Stomach (tissue), 9 donors: ENCODE results near the gene PSTPIP2. TPM values are rescaled to one million over a fixed set of nuclear protein-coding genes. Genes with fewer than 3 reads are reported as not detected.

ENCODE experiments used
- DNase-seq, 2 donors: peaks; one replicate each; pipeline versions ENCODE4 v3.0.0 to v3.0.0-alpha.2; 2013 to 2019
- H3K27ac ChIP-seq, 5 donors: fragments of 200-600 bp in 4 of 5; sonication (generic) in 4 of 5; one replicate each; pipeline ENCODE4 v1.5.1; 2013 to 2019; ENCODE audit warnings: mild to moderate bottlenecking in 1 of 5, moderate library complexity in 1 of 5
- H3K27me3 ChIP-seq, 3 donors: fragments of 200-600 bp; sonication (generic); one replicate each; pipeline ENCODE4 v1.5.1; 2017 to 2019; ENCODE audit warnings: mixed run types in 1 of 3
- H3K36me3 ChIP-seq, 4 donors: fragments of 200-600 bp; sonication (generic); 1 replicate in 3 of 4; 2 replicates in 1 of 4; pipeline ENCODE4 v1.5.1; 2016 to 2019
- H3K4me1 ChIP-seq, 4 donors: fragments of 200-600 bp; sonication (generic); one replicate each; pipeline ENCODE4 v1.5.1; 2016 to 2019
- H3K4me3 ChIP-seq, 4 donors: fragments of 200-600 bp; sonication (generic) in 3 of 4; one replicate each; pipeline ENCODE4 v1.5.1; 2016 to 2019; ENCODE audit warnings: mild to moderate bottlenecking in 1 of 4
- H3K9me3 ChIP-seq, 4 donors: fragments of 200-600 bp; sonication (generic); one replicate each; pipeline ENCODE4 v1.5.1; 2016 to 2019
- EP300 ChIP-seq: sonication (generic); formaldehyde crosslinking; IDR thresholded peaks from one replicate; pipeline ENCODE4 v1.6.1; 2017; ENCODE audit warnings: antibody characterized with exemption
- POLR2A ChIP-seq, 4 donors: fragments of 450-650 bp; IDR thresholded peaks; one replicate each; pipeline ENCODE4 v1.6.1; 2016; ENCODE audit warnings: antibody characterized with exemption in 4 of 4, control low read depth in 2 of 4, mild to moderate bottlenecking in 1 of 4, moderate library complexity in 1 of 4
- POLR2AphosphoS5 ChIP-seq, 3 donors: sonication (generic); formaldehyde crosslinking; IDR thresholded peaks; one replicate each; pipeline ENCODE4 v1.6.1; 2016; ENCODE audit warnings: antibody characterized with exemption in 3 of 3
- WGBS, 5 donors: extraction: QIAGEN DNeasy Blood & Tissue Kit in 3 of 5; methylation state at CpG; one replicate each; pipeline versions ENCODE4 v1.1.5 to v1.1.7; 2013 to 2018; 5-methylcytosine and 5-hydroxymethylcytosine counted together
- intact Hi-C: fragments of 100-400 bp; cut with DNase I; formaldehyde crosslinking; loops from one replicate; pipeline ENCODE4 v1.15.1; 2023; ENCODE audit warnings: low total_unique reads
- polyA plus RNA-seq, 3 donors: library from polyadenylated mRNA; stranded (reverse); fragments of 200-250 nt; gene quantifications; one replicate each; pipeline ENCODE4 v1.2.3, GENCODE V29; 2013
- total RNA-seq, 5 donors: library from RNA; depleted of rRNA; stranded (reverse); fragments of >200 nt; gene quantifications; one replicate each; pipeline versions ENCODE4 v1.1.0 to v1.2.3, GENCODE V29; 2014 to 2016
- TF ChIP-seq, protein P1 (sequence below), 7 experiments: fragments of 450-650 bp in 4 of 7; fragments of 200-600 bp in 3 of 7; sonication (generic) in 3 of 7; IDR thresholded peaks; one replicate each; pipeline ENCODE4 v1.5.1; 2016 to 2019; ENCODE audit warnings: antibody characterized with exemption in 7 of 7, control low read depth in 2 of 7, mild to moderate bottlenecking in 1 of 7
- donor health status: healthy with polysubstance abuse.
- donor health status: Bipolar disorder and iron deficiency.
- donor health status: healthy.

Gene PSTPIP2
- total and polyA plus RNA-seq, 8 donors, result 1.2 to 11.0 (median 7.0) TPM

DNA sequence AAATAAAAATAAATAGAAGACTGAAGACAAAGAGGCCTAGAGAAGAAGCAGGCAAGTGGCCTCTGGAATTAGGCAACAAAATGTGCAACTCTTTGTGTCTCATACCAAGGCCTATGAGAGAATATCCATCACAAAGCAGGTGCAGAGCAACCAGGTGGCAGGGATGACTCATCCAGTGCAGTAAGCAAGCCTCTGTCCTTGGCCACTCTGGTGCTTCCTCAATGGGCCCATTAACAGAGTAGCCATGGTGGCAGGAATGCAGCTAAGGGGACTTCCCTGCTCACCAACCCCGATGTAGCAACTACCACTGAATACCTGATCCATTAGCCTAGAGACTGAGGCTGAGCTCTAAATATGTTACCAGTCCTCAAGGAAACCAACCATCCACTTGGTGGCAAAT lies 94.0 kb downstream of the PSTPIP2 start:
- Histone ChIP-seq H3K4me3 (no peak overlapping the region), H3K27ac (no peak overlapping the region), H3K4me1 (peaks cover 0 to 20% (median 10%) of the 10 kb centered on the region in 4 donors), H3K36me3 (no peaks in the 10 kb centered on the region), H3K27me3 (no peaks in the 10 kb centered on the region), H3K9me3 (no peaks in the 10 kb centered on the region)
- intact Hi-C loops, result no loop called here
- no peak for DNase-seq
- no peak for TF ChIP-seq EP300
- TF ChIP-seq, protein P1, sequence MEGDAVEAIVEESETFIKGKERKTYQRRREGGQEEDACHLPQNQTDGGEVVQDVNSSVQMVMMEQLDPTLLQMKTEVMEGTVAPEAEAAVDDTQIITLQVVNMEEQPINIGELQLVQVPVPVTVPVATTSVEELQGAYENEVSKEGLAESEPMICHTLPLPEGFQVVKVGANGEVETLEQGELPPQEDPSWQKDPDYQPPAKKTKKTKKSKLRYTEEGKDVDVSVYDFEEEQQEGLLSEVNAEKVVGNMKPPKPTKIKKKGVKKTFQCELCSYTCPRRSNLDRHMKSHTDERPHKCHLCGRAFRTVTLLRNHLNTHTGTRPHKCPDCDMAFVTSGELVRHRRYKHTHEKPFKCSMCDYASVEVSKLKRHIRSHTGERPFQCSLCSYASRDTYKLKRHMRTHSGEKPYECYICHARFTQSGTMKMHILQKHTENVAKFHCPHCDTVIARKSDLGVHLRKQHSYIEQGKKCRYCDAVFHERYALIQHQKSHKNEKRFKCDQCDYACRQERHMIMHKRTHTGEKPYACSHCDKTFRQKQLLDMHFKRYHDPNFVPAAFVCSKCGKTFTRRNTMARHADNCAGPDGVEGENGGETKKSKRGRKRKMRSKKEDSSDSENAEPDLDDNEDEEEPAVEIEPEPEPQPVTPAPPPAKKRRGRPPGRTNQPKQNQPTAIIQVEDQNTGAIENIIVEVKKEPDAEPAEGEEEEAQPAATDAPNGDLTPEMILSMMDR (IDR thresholded peaks at IDR 0.05), result no peak
- 82 to 100% (median 88%) methylated on average over 1 of the region's 1 CpG for WGBS, 5 donors

DNA sequence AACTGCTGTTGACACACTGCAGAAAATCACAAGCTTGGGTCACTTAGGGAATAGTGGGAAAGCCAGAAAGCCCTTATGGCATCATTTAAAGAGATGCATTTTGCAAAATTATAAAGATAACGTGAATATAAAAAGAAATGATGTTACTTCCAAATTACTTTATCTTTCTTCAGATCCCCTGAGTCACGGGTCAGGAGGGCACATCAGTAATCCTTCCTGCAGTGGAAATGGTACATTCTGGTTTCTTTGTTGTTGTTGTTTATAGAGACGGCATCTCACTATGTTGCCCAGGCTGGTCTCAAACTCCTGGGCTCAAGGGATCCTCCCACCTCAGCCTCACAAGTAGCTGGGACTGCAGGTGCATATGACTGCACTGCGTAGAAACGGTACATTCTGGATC lies 95.1 kb downstream of the PSTPIP2 start:
- Histone ChIP-seq H3K27me3 (no peaks in the 10 kb centered on the region), H3K36me3 (no peaks in the 10 kb centered on the region), H3K27ac (no peak overlapping the region), H3K4me1 (peaks cover 0 to 20% (median 10%) of the 10 kb centered on the region in 4 donors), H3K9me3 (no peaks in the 10 kb centered on the region), H3K4me3 (no peak overlapping the region)
- DNase-seq, result no peak
- 86 to 91% (median 88%) methylated on average over 5 of the region's 5 CpGs for WGBS, 5 donors
- no peak for TF ChIP-seq POLR2A (IDR thresholded peaks at IDR 0.05)
- TF ChIP-seq, protein P1 (IDR thresholded peaks at IDR 0.05), result no peak
- no peak for TF ChIP-seq EP300
- TF ChIP-seq POLR2AphosphoS5 (IDR thresholded peaks at IDR 0.05), result no peak
- intact Hi-C loops, result no loop called here

DNA sequence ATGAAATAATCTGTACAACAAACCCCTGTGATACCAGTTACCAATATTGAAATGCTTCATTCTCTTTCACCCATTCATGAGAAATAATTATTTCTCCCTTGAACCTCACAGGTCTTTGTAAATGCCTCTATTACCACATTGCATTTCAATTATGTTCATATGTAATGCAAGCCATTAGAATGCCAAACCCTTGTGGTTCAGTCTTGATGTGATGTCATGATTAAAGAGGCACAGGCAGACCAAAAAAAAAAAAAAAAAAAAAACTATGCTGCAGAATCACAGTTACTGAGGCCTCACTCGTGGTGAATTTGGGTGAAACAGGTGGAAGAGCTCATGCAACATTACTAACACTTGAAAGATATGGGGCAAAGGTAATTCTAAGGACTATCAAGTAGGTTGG lies 95.5 kb downstream of the PSTPIP2 start:
- 19 to 31% (median 24%) methylated on average over 1 of the region's 1 CpG for WGBS, 5 donors
- Histone ChIP-seq H3K27ac (no peak overlapping the region), H3K9me3 (no peaks in the 10 kb centered on the region), H3K27me3 (no peaks in the 10 kb centered on the region), H3K4me1 (peaks cover 0 to 20% (median 10%) of the 10 kb centered on the region in 4 donors), H3K36me3 (no peaks in the 10 kb centered on the region), H3K4me3 (no peak overlapping the region)
- no peak for TF ChIP-seq POLR2AphosphoS5 (IDR thresholded peaks at IDR 0.05)
- TF ChIP-seq POLR2A (IDR thresholded peaks at IDR 0.05), result no peak
- no peak for TF ChIP-seq EP300
- TF ChIP-seq, protein P1 (IDR thresholded peaks at IDR 0.05), result no peak
- intact Hi-C loops, result no loop called here
- DNase-seq, result no peak

DNA sequence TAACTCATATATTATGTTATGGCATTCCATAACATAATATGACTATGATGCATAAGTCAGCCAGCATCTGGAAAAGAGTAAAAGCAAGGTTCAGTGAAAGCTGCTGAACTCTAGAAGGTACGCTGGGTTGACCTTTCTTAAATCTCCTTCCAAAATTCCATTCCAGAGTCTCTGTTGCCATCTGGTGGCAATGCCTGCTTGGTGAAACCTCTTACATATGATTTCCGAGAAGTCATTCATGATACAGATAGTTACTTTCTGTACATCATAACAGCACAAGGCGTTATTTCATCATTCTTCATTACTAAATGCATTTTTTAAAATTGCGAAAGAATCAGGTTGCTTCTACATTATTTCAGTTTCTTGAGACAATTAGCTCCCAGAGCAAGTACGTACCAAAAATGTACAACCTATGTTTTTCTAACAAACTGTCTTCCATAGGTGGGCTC lies 97.9 kb downstream of the PSTPIP2 start:
- intact Hi-C loops, result no loop called here
- peak; percentile 66 to 81 for DNase-seq
- WGBS, 5 donors, result 17 to 29% (median 22%) methylated on average over 5 of the region's 5 CpGs
- peak overlapping the region in 1 of 5 donors; percentile 29 for H3K27ac ChIP-seq
- no peaks in the 10 kb centered on the region for H3K9me3 ChIP-seq
- H3K4me1 ChIP-seq, result peaks cover 0 to 10% (median 4%) of the 10 kb centered on the region in 4 donors
- H3K27me3 ChIP-seq, result no peaks in the 10 kb centered on the region
- no peak for TF ChIP-seq POLR2AphosphoS5 (IDR thresholded peaks at IDR 0.05)
- TF ChIP-seq, protein P1 (IDR thresholded peaks at IDR 0.05), result peak in 5 of 7 experiments; percentile 47 to 84 (median 65)
- no peaks in the 10 kb centered on the region for H3K36me3 ChIP-seq
- H3K4me3 ChIP-seq, result no peak overlapping the region
